MCF 10A (cell line): ENCODE results near the gene SHROOM3. TPM values are rescaled to one million over a fixed set of nuclear protein-coding genes. Genes with fewer than 3 reads are reported as not detected.

ENCODE experiments used
- BruUV-seq: library from RNA; stranded (reverse); fragments of 400-500 nt; replicated peaks from 2 replicates; lab custom pipeline; 2021; lab: Mats Ljungman, UMichigan
- CTCF ChIA-PET: fragments of 300-600 bp; sonication (Branson Sonifier 250); formaldehyde crosslinking; extraction: SDS; loops from one replicate; lab custom pipeline; 2021; ENCODE audit warnings: antibody characterized with exemption, inconsistent platforms; lab: Yijun Ruan, JAX
- POLR2A ChIA-PET: fragments of 300-600, 350-650 bp; sonication (Branson Sonifier 250); formaldehyde crosslinking; extraction: SDS; loops from one replicate; lab custom pipeline; 2020; ENCODE audit warnings: antibody characterized with exemption, inconsistent platforms; lab: Yijun Ruan, JAX
- DNase-seq: peaks from one replicate; pipeline ENCODE4 v3.0.0-alpha.2; 2018; ENCODE audit not compliant: unreplicated experiment
- H3K27ac Mint-ChIP-seq: one replicate; pipeline ENCODE4 v1.8.0; 2022; ENCODE audit warnings: mild to moderate bottlenecking, low read depth, mixed read lengths; ENCODE audit not compliant: unreplicated experiment
- H3K27me3 Mint-ChIP-seq: one replicate; pipeline ENCODE4 v1.8.0; 2022; ENCODE audit warnings: mixed read lengths; ENCODE audit not compliant: insufficient read depth, unreplicated experiment
- H3K36me3 Mint-ChIP-seq: one replicate; pipeline ENCODE4 v1.8.0; 2022; ENCODE audit warnings: mild to moderate bottlenecking, moderate library complexity, mixed read lengths; ENCODE audit not compliant: insufficient read depth, unreplicated experiment
- H3K4me1 Mint-ChIP-seq: one replicate; pipeline ENCODE4 v1.8.0; 2022; ENCODE audit warnings: mixed read lengths; ENCODE audit not compliant: insufficient read depth, unreplicated experiment
- H3K4me3 Mint-ChIP-seq: one replicate; pipeline ENCODE4 v1.8.0; 2022; ENCODE audit warnings: mild to moderate bottlenecking, moderate library complexity, mixed read lengths; ENCODE audit not compliant: unreplicated experiment
- H3K9me3 Mint-ChIP-seq: one replicate; pipeline ENCODE4 v1.8.0; 2022; ENCODE audit warnings: mixed read lengths; ENCODE audit not compliant: unreplicated experiment
- intact Hi-C: fragments of 100-400 bp; cut with micrococcal nuclease; formaldehyde crosslinking; loops from 2 replicates; pipeline ENCODE4 v1.14.1; 2022
- total RNA-seq: library from RNA; stranded (reverse); gene quantifications from 2 replicates; pipeline ENCODE4 v1.2.3, GENCODE V29; 2022
- TF ChIP-seq, protein P1 (sequence below): fragments of 200-600 bp; IDR thresholded peaks from one replicate; pipeline ENCODE4 v1.8.0; 2022; ENCODE audit warnings: antibody characterized with exemption, mild to moderate bottlenecking; ENCODE audit not compliant: unreplicated experiment

The SHROOM3 gene
- total RNA-seq, 1 experiment from 2014 or later = 20.7 TPM

GRCh38 chr4:76463568-76463967, 28.5 kb downstream of the SHROOM3 start:
- intact Hi-C loops = no loop called here
- Mint-ChIP-seq H3K4me3 (no peak overlapping the region), H3K27me3 (no peaks in the 10 kb centered on the region), H3K9me3 (peaks cover 9% of the 10 kb centered on the region), H3K27ac (no peak overlapping the region), H3K4me1 (peaks cover 10% of the 10 kb centered on the region), H3K36me3 (no peaks in the 10 kb centered on the region)
- BruUV-seq = no TSS peak
- no peak for DNase-seq
- POLR2A ChIA-PET = interaction anchor here (0.7 kb wide), 1 partner anchor 464 kb away, joined by 4 read pairs; no protein-coding TSS in a partner anchor
- CTCF ChIA-PET = no interaction called here
- TF ChIP-seq, protein P1, sequence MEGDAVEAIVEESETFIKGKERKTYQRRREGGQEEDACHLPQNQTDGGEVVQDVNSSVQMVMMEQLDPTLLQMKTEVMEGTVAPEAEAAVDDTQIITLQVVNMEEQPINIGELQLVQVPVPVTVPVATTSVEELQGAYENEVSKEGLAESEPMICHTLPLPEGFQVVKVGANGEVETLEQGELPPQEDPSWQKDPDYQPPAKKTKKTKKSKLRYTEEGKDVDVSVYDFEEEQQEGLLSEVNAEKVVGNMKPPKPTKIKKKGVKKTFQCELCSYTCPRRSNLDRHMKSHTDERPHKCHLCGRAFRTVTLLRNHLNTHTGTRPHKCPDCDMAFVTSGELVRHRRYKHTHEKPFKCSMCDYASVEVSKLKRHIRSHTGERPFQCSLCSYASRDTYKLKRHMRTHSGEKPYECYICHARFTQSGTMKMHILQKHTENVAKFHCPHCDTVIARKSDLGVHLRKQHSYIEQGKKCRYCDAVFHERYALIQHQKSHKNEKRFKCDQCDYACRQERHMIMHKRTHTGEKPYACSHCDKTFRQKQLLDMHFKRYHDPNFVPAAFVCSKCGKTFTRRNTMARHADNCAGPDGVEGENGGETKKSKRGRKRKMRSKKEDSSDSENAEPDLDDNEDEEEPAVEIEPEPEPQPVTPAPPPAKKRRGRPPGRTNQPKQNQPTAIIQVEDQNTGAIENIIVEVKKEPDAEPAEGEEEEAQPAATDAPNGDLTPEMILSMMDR = no peak

- Mint-ChIP-seq H3K27ac (no peak overlapping the region), H3K9me3 (no peaks in the 10 kb centered on the region), H3K27me3 (no peaks in the 10 kb centered on the region), H3K4me1 (no peaks in the 10 kb centered on the region), H3K4me3 (no peak overlapping the region), H3K36me3 (no peaks in the 10 kb centered on the region)
- CTCF ChIA-PET = interaction anchor here (0.5 to 1.4 kb wide), 5 partner anchors 10 to 1254 kb away, joined by 3 to 6 read pairs (median 4); partner anchors contain the start of gene SHROOM3
- POLR2A ChIA-PET = interaction anchor here (1.0 to 1.7 kb wide), 3 partner anchors 11 to 20 kb away, joined by 5 read pairs; no protein-coding TSS in a partner anchor
- intact Hi-C loops = no loop called here
- no TSS peak for BruUV-seq
- TF ChIP-seq, protein P1 = no peak
- DNase-seq = no peak
Measured at GRCh38 chr4:76470064-76470463, 35.0 kb downstream of the SHROOM3 start.

DNA sequence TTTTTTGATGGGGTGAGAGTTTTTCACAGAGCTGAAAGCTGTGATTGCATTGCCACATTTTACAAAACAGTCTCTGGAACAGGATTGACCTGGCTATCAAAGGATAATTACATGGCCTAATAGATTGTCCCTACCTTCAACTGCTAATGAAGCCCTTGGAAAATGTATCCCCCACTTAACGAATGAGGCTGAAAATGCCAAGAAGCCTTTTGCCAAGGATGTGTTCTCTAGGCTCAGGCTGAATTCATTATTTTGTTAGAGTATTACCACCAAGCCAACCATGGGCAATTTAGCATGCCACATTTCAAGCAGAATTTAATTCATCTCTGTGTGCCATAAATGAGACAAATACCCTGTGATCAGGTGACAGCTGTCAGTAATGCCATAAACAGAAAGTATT, 35.5 kb downstream of the SHROOM3 start:
- TF ChIP-seq, protein P1 = no peak
- no peak overlapping the region for H3K27ac Mint-ChIP-seq
- CTCF ChIA-PET = interaction anchor here (0.8 to 1.4 kb wide), 4 partner anchors 11 to 291 kb away, joined by 3 to 5 read pairs (median 4); no protein-coding TSS in a partner anchor
- no peaks in the 10 kb centered on the region for H3K9me3 Mint-ChIP-seq
- no peak for DNase-seq
- no peak overlapping the region for H3K4me3 Mint-ChIP-seq
- no peaks in the 10 kb centered on the region for H3K36me3 Mint-ChIP-seq
- POLR2A ChIA-PET = interaction anchor here (1.2 to 1.7 kb wide), 2 partner anchors 11 to 14 kb away, joined by 5 read pairs; no protein-coding TSS in a partner anchor
- no TSS peak for BruUV-seq
- H3K4me1 Mint-ChIP-seq = no peaks in the 10 kb centered on the region
- intact Hi-C loops = no loop called here
- H3K27me3 Mint-ChIP-seq = no peaks in the 10 kb centered on the region

GRCh38 chr4:76476571-76476970, 41.5 kb downstream of the SHROOM3 start:
- H3K4me1 Mint-ChIP-seq = no peaks in the 10 kb centered on the region
- POLR2A ChIA-PET = no interaction called here
- intact Hi-C loops = no loop called here
- no TSS peak for BruUV-seq
- peaks cover 21% of the 10 kb centered on the region for H3K9me3 Mint-ChIP-seq
- H3K36me3 Mint-ChIP-seq = no peaks in the 10 kb centered on the region
- no peak for DNase-seq
- CTCF ChIA-PET = no interaction called here
- H3K27ac Mint-ChIP-seq = no peak overlapping the region
- H3K27me3 Mint-ChIP-seq = no peaks in the 10 kb centered on the region
- TF ChIP-seq, protein P1 = no peak
- H3K4me3 Mint-ChIP-seq = no peak overlapping the region
